HepG2 (cell line): ENCODE measurements around the gene VTN. TPM values are rescaled to one million over a fixed set of nuclear protein-coding genes. Genes with fewer than 3 reads are reported as not detected.
A peak's percentile ranks its signal among the peaks of the same experiment; 100 is the strongest.

Experiments used
- ATF4 ChIP-seq, 2 experiments: fragments of 450-650 bp in 1 of 2; sonication (generic) in 1 of 2; formaldehyde crosslinking; IDR thresholded peaks; 2 replicates each; pipeline versions ENCODE4 v1.5.0 to v1.8.0; 2020 to 2022; ENCODE audit warnings: mild to moderate bottlenecking in 1 of 2, missing genetic modification reagents in 1 of 2
- ATRX ChIP-seq: sonication (generic); formaldehyde crosslinking; IDR thresholded peaks from 2 replicates; pipeline ENCODE4 v1.4.0; 2020; ENCODE audit warnings: missing genetic modification reagents, borderline replicate concordance
- BRCA1 ChIP-seq: sonication (generic); formaldehyde crosslinking; IDR thresholded peaks from 2 replicates; pipeline ENCODE4 v1.4.0; 2020; ENCODE audit warnings: missing genetic modification reagents
- DNMT3B ChIP-seq: conservative IDR thresholded peaks from 2 replicates; pipeline ENCODE4 v1.6.1; 2016; ENCODE audit warnings: missing biosample characterization, control low read depth
- ELF4 ChIP-seq: sonication (generic); formaldehyde crosslinking; IDR thresholded peaks from 2 replicates; pipeline ENCODE4 v1.5.0; 2020; ENCODE audit warnings: missing genetic modification reagents, mild to moderate bottlenecking, moderate library complexity, borderline replicate concordance
- ETV6 ChIP-seq: sonication (generic); formaldehyde crosslinking; conservative IDR thresholded peaks from 2 replicates; pipeline ENCODE4 v1.4.0; 2020; ENCODE audit warnings: missing genetic modification reagents
- GABPB1 ChIP-seq: IDR thresholded peaks from 2 replicates; pipeline ENCODE4 v1.6.1; 2016; ENCODE audit warnings: mild to moderate bottlenecking, missing genetic modification reagents, moderate library complexity, missing compliant biosample characterization
- KMT2B ChIP-seq: IDR thresholded peaks from 2 replicates; pipeline ENCODE4 v1.6.1; 2016; ENCODE audit warnings: missing genetic modification reagents, missing compliant biosample characterization
- MEF2D ChIP-seq: sonication (generic); formaldehyde crosslinking; IDR thresholded peaks from 2 replicates; pipeline ENCODE4 v1.5.1; 2020; ENCODE audit warnings: mild to moderate bottlenecking, missing genetic modification reagents
- MNT ChIP-seq: fragments of 450-650 bp; IDR thresholded peaks from 2 replicates; pipeline ENCODE4 v1.6.1; 2016
- MTA1 ChIP-seq: sonication (generic); formaldehyde crosslinking; IDR thresholded peaks from 2 replicates; pipeline ENCODE4 v1.4.0; 2020; ENCODE audit warnings: missing genetic modification reagents, mild to moderate bottlenecking, borderline replicate concordance
- MXD3 ChIP-seq: IDR thresholded peaks from 2 replicates; pipeline ENCODE4 v1.6.1; 2016; ENCODE audit warnings: mild to moderate bottlenecking, missing biosample characterization, missing genetic modification reagents
- PITX1 ChIP-seq: sonication (generic); formaldehyde crosslinking; IDR thresholded peaks from 2 replicates; pipeline ENCODE4 v1.5.1; 2020; ENCODE audit warnings: mild to moderate bottlenecking, missing genetic modification reagents
- SKIL ChIP-seq: sonication (generic); formaldehyde crosslinking; IDR thresholded peaks from 2 replicates; pipeline ENCODE4 v1.8.0; 2022; ENCODE audit warnings: missing genetic modification reagents, mild to moderate bottlenecking, moderate library complexity, borderline replicate concordance
- SP1 ChIP-seq, 2 experiments: fragments of 450-650 bp in 1 of 2; sonication (generic) in 1 of 2; formaldehyde crosslinking in 1 of 2; IDR thresholded peaks; 2 replicates each; pipeline versions ENCODE4 v1.4.0 to v1.6.1; 2016 to 2020; ENCODE audit warnings: missing genetic modification reagents in 1 of 2
- ZEB1 ChIP-seq: IDR thresholded peaks from 2 replicates; pipeline ENCODE4 v1.6.1; 2012; ENCODE audit warnings: mild to moderate bottlenecking, low read depth, inconsistent platforms; ENCODE audit not compliant: insufficient replicate concordance
- ZNF556 ChIP-seq: sonication (generic); formaldehyde crosslinking; IDR thresholded peaks from 2 replicates; pipeline ENCODE4 v1.4.0; 2020; ENCODE audit warnings: mild to moderate bottlenecking, missing genetic modification reagents, borderline replicate concordance
- ZNF570 ChIP-seq: sonication (generic); formaldehyde crosslinking; IDR thresholded peaks from 2 replicates; pipeline ENCODE4 v1.4.0; 2020; ENCODE audit warnings: mild to moderate bottlenecking, missing genetic modification reagents, borderline replicate concordance
- ZNF761 ChIP-seq: sonication (generic); formaldehyde crosslinking; conservative IDR thresholded peaks from 2 replicates; pipeline ENCODE4 v1.4.0; 2020; ENCODE audit warnings: mild to moderate bottlenecking, missing genetic modification reagents
- ZNF780A ChIP-seq: sonication (generic); formaldehyde crosslinking; IDR thresholded peaks from 2 replicates; pipeline ENCODE4 v1.8.0; 2022; ENCODE audit warnings: mild to moderate bottlenecking, missing genetic modification reagents, moderate library complexity
- ZNF782 ChIP-seq: sonication (generic); formaldehyde crosslinking; IDR thresholded peaks from 2 replicates; pipeline ENCODE4 v1.4.0; 2020; ENCODE audit warnings: missing genetic modification reagents, mild to moderate bottlenecking, borderline replicate concordance
- ZNF788 ChIP-seq: sonication (generic); formaldehyde crosslinking; IDR thresholded peaks from 2 replicates; pipeline ENCODE4 v1.5.0; 2020; ENCODE audit warnings: mild to moderate bottlenecking, missing genetic modification reagents, borderline replicate concordance
- ZNF883 ChIP-seq: sonication (generic); formaldehyde crosslinking; IDR thresholded peaks from 2 replicates; pipeline ENCODE4 v1.5.1; 2020; ENCODE audit warnings: mild to moderate bottlenecking, missing genetic modification reagents; ENCODE audit errors: not compliant biosample characterization
- ZSCAN25 ChIP-seq: sonication (generic); formaldehyde crosslinking; IDR thresholded peaks from 2 replicates; pipeline ENCODE4 v1.8.0; 2022; ENCODE audit warnings: mild to moderate bottlenecking, missing genetic modification reagents
- polyA plus RNA-seq, 8 experiments: library from polyadenylated mRNA; depleted of rRNA in 3 of 8; stranded (reverse) in 7 of 8; unstranded in 1 of 8; fragments of >200 nt; fragmentation: Illumina TruSeq in 4 of 8; extraction: Trizol in 4 of 8; gene quantifications; 2 replicates each; pipeline versions ENCODE4 v1.2.1 to v1.2.3, GENCODE V29; 2011 to 2016; ENCODE audit warnings: low read depth in 4 of 8, missing spikeins in 1 of 8, mixed read lengths in 1 of 8; ENCODE audit not compliant: insufficient read depth in 1 of 8
- total RNA-seq, 5 experiments: library from RNA; depleted of rRNA; stranded (reverse); fragments of >200 nt; fragmentation: Illumina TruSeq; extraction: Trizol; gene quantifications; 2 replicates each; pipeline ENCODE4 v1.2.3, GENCODE V29; 2016; ENCODE audit warnings: low read depth in 1 of 5

VTN gene
- total and polyA plus RNA-seq, 2 of the 13 experiments (the other 11 are each of a cell fraction or from before 2014, with no cell fraction given) = 108 to 131 TPM

GRCh38 chr17:28371245-28372202 is 1.4 kb upstream of the VTN start, which contains the start of gene SARM1 (continued):
- TF ChIP-seq MNT (0 out of 2 replicates have a peak, but pooled peaks have one; percentile 11), SKIL (CRISPR knock-in tag) (0 out of 2 replicates have a peak, but pooled peaks have one; percentile 18), KMT2B (CRISPR knock-in tag) (no peak), ELF4 (CRISPR knock-in tag) (no peak), ZNF782 (CRISPR knock-in tag) (no peak), ZEB1 (no peak), DNMT3B (CRISPR knock-in tag) (no peak), MTA1 (CRISPR knock-in tag) (0 out of 2 replicates have a peak, but pooled peaks have one; percentile 38), PITX1 (CRISPR knock-in tag) (no peak), MXD3 (no peak), ATF4 (CRISPR knock-in tag; IDR thresholded peaks at IDR 0.05) (no peak), ETV6 (CRISPR knock-in tag) (no peak), ZNF761 (no peak), GABPB1 (CRISPR knock-in tag) (peak; percentile 50; the same call in 1 of the 2 replicates), ZNF556 (CRISPR knock-in tag) (0 out of 2 replicates have a peak, but pooled peaks have one; percentile 25), ZSCAN25 (CRISPR knock-in tag) (peak; percentile 88), MEF2D (CRISPR knock-in tag) (no peak), ZNF883 (CRISPR knock-in tag) (no peak), ZNF788 (no peak), SP1 (IDR thresholded peaks at IDR 0.05) (no peak), SP1 (CRISPR knock-in tag; IDR thresholded peaks at IDR 0.05) (0 out of 2 replicates have a peak, but pooled peaks have one; percentile 23), ATRX (CRISPR knock-in tag) (no peak), ZNF780A (no peak), BRCA1 (CRISPR knock-in tag) (no peak), ZNF570 (CRISPR knock-in tag) (no peak)
